ENCODE data around the gene SPSB1.
A peak's percentile ranks its signal among the peaks of the same experiment; 100 is the strongest.

SPSB1 gene

DNA sequence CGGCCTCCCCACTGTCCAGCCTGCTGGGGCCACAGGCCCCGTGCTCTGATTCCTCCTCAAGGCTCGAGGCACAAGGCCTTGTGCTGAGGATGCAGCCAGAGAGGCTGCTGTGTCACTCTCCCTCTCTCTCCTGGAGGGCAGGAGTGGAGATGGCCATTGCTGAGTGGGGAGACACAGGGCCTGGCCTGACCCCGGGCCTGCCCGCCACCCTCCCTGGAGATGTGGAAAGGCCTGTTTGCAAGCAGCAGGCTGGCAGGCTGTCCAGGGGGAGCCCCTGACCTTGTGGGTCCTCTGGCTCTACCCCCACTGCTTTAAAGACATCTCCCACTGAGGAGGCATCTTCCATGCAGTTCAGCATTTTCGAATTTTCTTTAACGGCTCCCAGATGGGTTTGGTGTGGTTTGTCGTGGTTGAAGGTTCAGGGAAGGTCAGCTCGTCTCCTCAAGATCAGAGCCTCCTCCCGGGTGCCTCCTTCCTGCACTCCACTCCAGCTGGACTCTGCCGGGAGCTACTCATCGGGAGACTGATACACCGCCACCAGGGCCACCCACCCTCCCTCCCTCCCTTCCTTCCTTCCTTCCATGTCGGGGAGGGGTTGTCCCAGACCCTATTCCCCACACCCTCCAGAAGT lies 69.1 kb downstream of the SPSB1 start:
- Histone ChIP-seq H3K9me3 (ENCODE audit: control extremely low read depth in 1 of 5, control insufficient read depth in 4 of 5, insufficient read depth in 2 of 5, low read depth in 1 of 5, low read length in 4 of 5) (no peaks in the 10 kb centered on the region), H3K36me3 (ENCODE audit: control insufficient read depth in 4 of 4, insufficient read depth in 4 of 4, low read length in 3 of 4) (no peaks in the 10 kb centered on the region), H3K27me3 (replicated peaks in 2 of 5; ENCODE audit: control insufficient read depth in 4 of 5, insufficient read depth in 5 of 5, low read length in 4 of 5) (no peaks in the 10 kb centered on the region), H3K4me1 (ENCODE audit: control extremely low read depth in 1 of 4, control insufficient read depth in 4 of 4, insufficient read depth in 4 of 4, low read length in 3 of 4) (peaks cover 0 to 14% (median 11%) of the 10 kb centered on the region in 4 experiments), H3K4me3 (ENCODE audit: control insufficient read depth in 1 of 7, extremely low read depth in 1 of 7, insufficient read depth in 4 of 7, low read depth in 2 of 7, low read length in 6 of 7) (no peak overlapping the region), H3K27ac (ENCODE audit: insufficient read depth in 1 of 2, low read depth in 1 of 2, low read length in 2 of 2, poor library complexity in 1 of 2, severe bottlenecking in 2 of 2) (no peak overlapping the region)
- ChIA-PET POLR2A (no interaction called here), CTCF (no interaction called here)
- WGBS (ENCODE audit: insufficient coverage): 73% methylated on average over 6 of the region's 14 CpGs
- DNase-seq: no peak

GRCh38 chr1:9362488-9362887 lies 69.8 kb downstream of the SPSB1 start:
- no peak overlapping the region for H3K27ac ChIP-seq (ENCODE audit: insufficient read depth in 1 of 2, low read depth in 1 of 2, low read length in 2 of 2, poor library complexity in 1 of 2, severe bottlenecking in 2 of 2)
- ChIA-PET CTCF (interaction anchor here (1.3 to 2.1 kb wide), 3 partner anchors 9 to 93 kb away, joined by 4 to 5 read pairs (median 5); no protein-coding TSS in a partner anchor), POLR2A (no interaction called here)
- H3K4me3 ChIP-seq (ENCODE audit: control insufficient read depth in 1 of 7, extremely low read depth in 1 of 7, insufficient read depth in 4 of 7, low read depth in 2 of 7, low read length in 6 of 7): peak overlapping the region in 2 of 7 experiments; percentile 35 to 52
- no peaks in the 10 kb centered on the region for H3K27me3 ChIP-seq (replicated peaks in 2 of 5; ENCODE audit: control insufficient read depth in 4 of 5, insufficient read depth in 5 of 5, low read length in 4 of 5)
- H3K36me3 ChIP-seq (ENCODE audit: control insufficient read depth in 4 of 4, insufficient read depth in 4 of 4, low read length in 3 of 4): no peaks in the 10 kb centered on the region
- H3K9me3 ChIP-seq (ENCODE audit: control extremely low read depth in 1 of 5, control insufficient read depth in 4 of 5, insufficient read depth in 2 of 5, low read depth in 1 of 5, low read length in 4 of 5): no peaks in the 10 kb centered on the region
- peaks cover 0 to 14% (median 11%) of the 10 kb centered on the region in 4 experiments for H3K4me1 ChIP-seq (ENCODE audit: control extremely low read depth in 1 of 4, control insufficient read depth in 4 of 4, insufficient read depth in 4 of 4, low read length in 3 of 4)
- DNase-seq: peak; percentile 10 to 74 (median 51)
- WGBS (ENCODE audit: insufficient coverage): 34% methylated on average over 12 of the region's 12 CpGs

DNA sequence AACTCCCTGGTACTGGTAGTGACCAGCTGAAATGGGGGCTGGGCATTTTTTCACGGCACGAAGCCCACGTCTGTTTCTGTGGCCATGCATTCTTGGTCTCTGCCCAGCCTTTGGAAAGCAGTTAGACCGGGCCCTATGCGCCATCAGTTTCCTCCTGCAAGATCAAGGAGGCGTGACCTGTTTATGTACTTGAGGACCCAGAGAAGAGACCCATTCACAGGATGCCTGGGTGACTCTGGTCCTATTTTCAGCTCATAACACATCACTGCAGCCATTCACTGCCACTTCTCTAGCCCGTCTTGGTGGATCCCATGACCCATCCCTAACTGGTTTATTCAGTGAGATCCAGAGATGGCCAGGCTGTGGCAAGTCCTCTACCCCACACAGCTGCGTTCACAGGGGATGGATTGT lies 70.4 kb downstream of the SPSB1 start:
- peak in 1 of 3 donors; percentile 4 for DNase-seq
- Histone ChIP-seq H3K4me3 (ENCODE audit: control insufficient read depth in 1 of 7, extremely low read depth in 1 of 7, insufficient read depth in 4 of 7, low read depth in 2 of 7, low read length in 6 of 7) (no peak overlapping the region), H3K27me3 (replicated peaks in 2 of 5; ENCODE audit: control insufficient read depth in 4 of 5, insufficient read depth in 5 of 5, low read length in 4 of 5) (no peaks in the 10 kb centered on the region), H3K9me3 (ENCODE audit: control extremely low read depth in 1 of 5, control insufficient read depth in 4 of 5, insufficient read depth in 2 of 5, low read depth in 1 of 5, low read length in 4 of 5) (no peaks in the 10 kb centered on the region), H3K36me3 (ENCODE audit: control insufficient read depth in 4 of 4, insufficient read depth in 4 of 4, low read length in 3 of 4) (no peaks in the 10 kb centered on the region), H3K4me1 (ENCODE audit: control extremely low read depth in 1 of 4, control insufficient read depth in 4 of 4, insufficient read depth in 4 of 4, low read length in 3 of 4) (peaks cover 0 to 14% (median 11%) of the 10 kb centered on the region in 4 experiments), H3K27ac (ENCODE audit: insufficient read depth in 1 of 2, low read depth in 1 of 2, low read length in 2 of 2, poor library complexity in 1 of 2, severe bottlenecking in 2 of 2) (no peak overlapping the region)
- ChIA-PET CTCF (interaction anchor here (0.6 to 2.1 kb wide), 5 partner anchors 9 to 92 kb away, joined by 3 to 5 read pairs (median 4); no protein-coding TSS in a partner anchor), POLR2A (no interaction called here)
- WGBS (ENCODE audit: insufficient coverage): 60% methylated on average over 6 of the region's 8 CpGs

DNA sequence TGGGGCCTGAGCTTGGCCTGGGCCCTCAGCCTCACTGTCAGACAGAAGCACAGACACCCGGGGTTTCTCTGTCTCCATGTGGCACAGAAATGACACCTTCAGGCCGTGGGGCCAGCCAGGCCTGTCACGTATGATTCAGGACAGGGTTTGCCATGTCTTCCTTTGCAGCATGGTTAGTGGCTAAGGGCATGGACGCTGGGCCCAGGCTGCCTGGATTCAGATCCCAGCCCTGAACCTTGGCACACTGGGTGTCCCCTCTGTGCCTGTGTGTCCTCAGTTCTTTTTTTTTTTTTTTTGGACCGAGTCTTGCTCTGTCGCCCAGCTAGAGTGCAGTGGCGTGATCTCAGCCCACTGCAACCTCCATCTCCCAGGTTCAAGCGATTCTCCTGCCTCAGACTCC lies 73.6 kb downstream of the SPSB1 start:
- ChIA-PET CTCF (no interaction called here), POLR2A (interaction anchor here (0.5 to 0.6 kb wide), 2 partner anchors 15 to 32 kb away, joined by 4 to 5 read pairs; no protein-coding TSS in a partner anchor)
- no peak for DNase-seq
- peaks cover 0 to 14% (median 11%) of the 10 kb centered on the region in 4 experiments for H3K4me1 ChIP-seq (ENCODE audit: control extremely low read depth in 1 of 4, control insufficient read depth in 4 of 4, insufficient read depth in 4 of 4, low read length in 3 of 4)
- no peaks in the 10 kb centered on the region for H3K36me3 ChIP-seq (ENCODE audit: control insufficient read depth in 4 of 4, insufficient read depth in 4 of 4, low read length in 3 of 4)
- H3K27me3 ChIP-seq (replicated peaks in 2 of 5; ENCODE audit: control insufficient read depth in 4 of 5, insufficient read depth in 5 of 5, low read length in 4 of 5): no peaks in the 10 kb centered on the region
- no peaks in the 10 kb centered on the region for H3K9me3 ChIP-seq (ENCODE audit: control extremely low read depth in 1 of 5, control insufficient read depth in 4 of 5, insufficient read depth in 2 of 5, low read depth in 1 of 5, low read length in 4 of 5)
- H3K4me3 ChIP-seq (ENCODE audit: control insufficient read depth in 1 of 7, extremely low read depth in 1 of 7, insufficient read depth in 4 of 7, low read depth in 2 of 7, low read length in 6 of 7): no peak overlapping the region
- no peak overlapping the region for H3K27ac ChIP-seq (ENCODE audit: insufficient read depth in 1 of 2, low read depth in 1 of 2, low read length in 2 of 2, poor library complexity in 1 of 2, severe bottlenecking in 2 of 2)
- 87% methylated on average over 8 of the region's 8 CpGs for whole genome bisulfite sequencing (ENCODE audit: insufficient coverage)

DNA sequence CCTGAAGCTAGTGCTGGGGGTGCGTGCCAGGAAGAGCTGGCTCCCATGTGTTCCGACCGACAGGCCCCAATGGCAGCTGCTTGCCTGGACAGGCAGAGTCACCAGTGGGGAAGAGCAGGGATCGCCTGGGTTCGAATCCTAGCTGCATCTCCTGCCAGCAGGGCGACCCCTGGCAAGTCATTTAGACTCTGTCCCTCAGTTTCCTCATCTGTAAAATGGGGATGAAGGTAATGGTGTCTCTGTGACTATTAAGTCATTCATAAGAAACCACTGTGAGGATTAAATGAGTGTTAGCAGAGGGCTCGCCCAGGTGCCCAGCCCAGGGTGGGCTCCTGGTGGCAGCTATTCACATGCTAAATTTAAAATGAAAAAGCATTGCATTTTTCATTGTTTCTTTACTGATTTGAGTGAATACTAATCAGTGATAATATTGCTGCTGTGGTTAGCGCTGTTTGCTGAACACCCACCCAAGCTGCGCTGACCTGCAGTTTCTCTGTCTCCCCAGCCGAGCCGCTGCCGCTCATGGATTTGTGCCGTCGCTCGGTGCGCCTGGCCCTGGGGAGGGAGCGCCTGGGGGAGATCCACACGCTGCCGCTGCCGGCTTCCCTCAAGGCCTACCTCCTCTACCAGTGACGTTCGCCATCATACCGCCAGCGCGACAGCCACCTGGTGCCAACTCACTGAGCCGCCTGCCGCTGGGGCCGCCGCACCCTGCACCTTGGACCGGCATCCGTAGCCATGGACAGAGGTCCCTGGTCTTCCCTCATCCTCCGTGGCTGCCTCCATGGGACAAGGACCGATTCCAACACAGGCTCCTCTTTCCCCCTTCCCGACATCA lies 74.5 kb downstream of the SPSB1 start:
- CTCF ChIA-PET: no interaction called here
- no peak overlapping the region for H3K4me3 ChIP-seq (ENCODE audit: control insufficient read depth in 1 of 7, extremely low read depth in 1 of 7, insufficient read depth in 4 of 7, low read depth in 2 of 7, low read length in 6 of 7)
- POLR2A ChIA-PET: interaction anchor here (0.6 kb wide), 1 partner anchor 33 kb away, joined by 4 read pairs; no protein-coding TSS in a partner anchor

GRCh38 chr1:9367806-9368205 lies 75.1 kb downstream of the SPSB1 start:
- POLR2A ChIA-PET: no interaction called here
- peaks cover 0 to 1% (median 0%) of the 10 kb centered on the region in 5 experiments for H3K27me3 ChIP-seq (replicated peaks in 2 of 5; ENCODE audit: control insufficient read depth in 4 of 5, insufficient read depth in 5 of 5, low read length in 4 of 5)
- 100% methylated on average over 6 of the region's 9 CpGs for WGBS (ENCODE audit: insufficient coverage)
- no peaks in the 10 kb centered on the region for H3K9me3 ChIP-seq (ENCODE audit: control extremely low read depth in 1 of 5, control insufficient read depth in 4 of 5, insufficient read depth in 2 of 5, low read depth in 1 of 5, low read length in 4 of 5)
- CTCF ChIA-PET: no interaction called here
- peaks cover 0 to 7% (median 3%) of the 10 kb centered on the region in 4 experiments for H3K4me1 ChIP-seq (ENCODE audit: control extremely low read depth in 1 of 4, control insufficient read depth in 4 of 4, insufficient read depth in 4 of 4, low read length in 3 of 4)
- no peaks in the 10 kb centered on the region for H3K36me3 ChIP-seq (ENCODE audit: control insufficient read depth in 4 of 4, insufficient read depth in 4 of 4, low read length in 3 of 4)
- H3K4me3 ChIP-seq (ENCODE audit: control insufficient read depth in 1 of 7, extremely low read depth in 1 of 7, insufficient read depth in 4 of 7, low read depth in 2 of 7, low read length in 6 of 7): no peak overlapping the region
- no peak overlapping the region for H3K27ac ChIP-seq (ENCODE audit: insufficient read depth in 1 of 2, low read depth in 1 of 2, low read length in 2 of 2, poor library complexity in 1 of 2, severe bottlenecking in 2 of 2)
- DNase-seq: no peak

More for the DNA sequence above, 74.5 kb downstream of the SPSB1 start:
- Histone ChIP-seq H3K27ac (ENCODE audit: insufficient read depth in 1 of 2, low read depth in 1 of 2, low read length in 2 of 2, poor library complexity in 1 of 2, severe bottlenecking in 2 of 2) (no peak overlapping the region), H3K27me3 (replicated peaks in 2 of 5; ENCODE audit: control insufficient read depth in 4 of 5, insufficient read depth in 5 of 5, low read length in 4 of 5) (peaks cover 0 to 1% (median 0%) of the 10 kb centered on the region in 5 experiments), H3K36me3 (ENCODE audit: control insufficient read depth in 4 of 4, insufficient read depth in 4 of 4, low read length in 3 of 4) (no peaks in the 10 kb centered on the region), H3K4me1 (ENCODE audit: control extremely low read depth in 1 of 4, control insufficient read depth in 4 of 4, insufficient read depth in 4 of 4, low read length in 3 of 4) (peaks cover 0 to 13% (median 9%) of the 10 kb centered on the region in 4 experiments), H3K9me3 (ENCODE audit: control extremely low read depth in 1 of 5, control insufficient read depth in 4 of 5, insufficient read depth in 2 of 5, low read depth in 1 of 5, low read length in 4 of 5) (no peaks in the 10 kb centered on the region)
- WGBS (ENCODE audit: insufficient coverage): 98% methylated on average over 29 of the region's 34 CpGs
- DNase-seq: no peak

DNA sequence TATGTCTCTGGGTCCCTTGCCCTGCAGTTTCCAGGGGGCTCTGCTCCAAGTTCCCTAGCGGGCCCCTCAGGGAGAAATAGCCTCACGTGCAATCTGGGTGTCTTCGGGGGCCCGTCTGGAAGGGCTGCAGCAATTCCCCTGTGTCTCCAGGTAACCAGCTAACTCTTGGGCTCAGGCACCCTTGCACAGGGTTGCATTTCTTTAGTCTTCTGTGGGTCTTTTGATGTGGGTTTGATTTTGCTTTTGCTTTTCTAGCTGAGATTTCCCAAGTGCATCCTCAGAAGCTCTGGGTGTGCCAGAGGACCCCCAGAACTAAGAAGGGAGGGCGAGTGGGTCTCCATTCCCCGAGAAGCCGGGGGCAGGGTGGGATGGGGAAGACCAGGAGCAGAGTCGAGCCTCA lies 75.7 kb downstream of the SPSB1 start:
- H3K4me3 ChIP-seq (ENCODE audit: control insufficient read depth in 1 of 7, extremely low read depth in 1 of 7, insufficient read depth in 4 of 7, low read depth in 2 of 7, low read length in 6 of 7): no peak overlapping the region
- ChIA-PET CTCF (no interaction called here), POLR2A (no interaction called here)
- H3K9me3 ChIP-seq (ENCODE audit: control extremely low read depth in 1 of 5, control insufficient read depth in 4 of 5, insufficient read depth in 2 of 5, low read depth in 1 of 5, low read length in 4 of 5): no peaks in the 10 kb centered on the region
- no peaks in the 10 kb centered on the region for H3K36me3 ChIP-seq (ENCODE audit: control insufficient read depth in 4 of 4, insufficient read depth in 4 of 4, low read length in 3 of 4)
- H3K27me3 ChIP-seq (replicated peaks in 2 of 5; ENCODE audit: control insufficient read depth in 4 of 5, insufficient read depth in 5 of 5, low read length in 4 of 5): peaks cover 0 to 1% (median 0%) of the 10 kb centered on the region in 5 experiments
- WGBS (ENCODE audit: insufficient coverage): 82% methylated on average over 6 of the region's 8 CpGs
- no peak overlapping the region for H3K27ac ChIP-seq (ENCODE audit: insufficient read depth in 1 of 2, low read depth in 1 of 2, low read length in 2 of 2, poor library complexity in 1 of 2, severe bottlenecking in 2 of 2)
- DNase-seq: no peak
- peaks cover 0 to 1% (median 0%) of the 10 kb centered on the region in 4 experiments for H3K4me1 ChIP-seq (ENCODE audit: control extremely low read depth in 1 of 4, control insufficient read depth in 4 of 4, insufficient read depth in 4 of 4, low read length in 3 of 4)
